WTC11 (cell line): ENCODE measurements around the gene PRKN. TPM values are rescaled to one million over a fixed set of nuclear protein-coding genes. Genes with fewer than 3 reads are reported as not detected.

Experiments
- ATAC-seq: fragments of 200-7000 bp; cut with Tn5 transposase; 2 replicates; pipeline ENCODE4 v1.10.0; 2021; ENCODE audit warnings: mild to moderate bottlenecking, moderate library complexity
- CTCF ChIA-PET: fragments of 300-600 bp; sonication (Branson Sonifier 250); formaldehyde crosslinking; loops from one replicate; lab custom pipeline; 2021; ENCODE audit warnings: antibody characterized with exemption; lab: Charles Lee
- POLR2A ChIA-PET: fragments of 350-600 bp; sonication (Branson Sonifier 250); formaldehyde crosslinking; loops from one replicate; lab custom pipeline; 2021; ENCODE audit warnings: antibody characterized with exemption; lab: Charles Lee
- DNase-seq: peaks from one replicate; pipeline ENCODE4 v3.0.0; 2021; ENCODE audit warnings: low spot score
- H3K27ac Mint-ChIP-seq: 2 replicates; pipeline ENCODE4 v1.8.0; 2021; ENCODE audit warnings: mixed read lengths
- H3K27me3 Mint-ChIP-seq: 2 replicates; pipeline ENCODE4 v1.8.0; 2021; ENCODE audit warnings: low read depth, mild to moderate bottlenecking, moderate library complexity, mixed read lengths
- H3K36me3 Mint-ChIP-seq: 2 replicates; pipeline ENCODE4 v1.8.0; 2021; ENCODE audit warnings: mixed read lengths
- H3K4me1 Mint-ChIP-seq: 2 replicates; pipeline ENCODE4 v1.8.0; 2022; ENCODE audit warnings: mixed read lengths
- H3K4me3 Mint-ChIP-seq: 2 replicates; pipeline ENCODE4 v1.8.0; 2021; ENCODE audit warnings: mild to moderate bottlenecking, moderate library complexity, mixed read lengths
- H3K9me3 Mint-ChIP-seq: 2 replicates; pipeline ENCODE4 v1.8.0; 2021; ENCODE audit warnings: mixed read lengths
- ATF6 ChIP-seq: sonication (generic); formaldehyde crosslinking; IDR thresholded peaks from 2 replicates; pipeline ENCODE4 v1.8.1; 2023; ENCODE audit warnings: mild to moderate bottlenecking, missing genetic modification reagents
- GTF2I ChIP-seq: fragments of 250-450 bp; sonication (Bioruptor Pico); conservative IDR thresholded peaks from 2 replicates; pipeline ENCODE4 v1.4.0; 2021; ENCODE audit warnings: mild to moderate bottlenecking
- IRF2 ChIP-seq: sonication (generic); formaldehyde crosslinking; IDR thresholded peaks from 2 replicates; pipeline ENCODE4 v1.8.0; 2022; ENCODE audit warnings: low read depth, missing genetic modification reagents, borderline replicate concordance
- NFYB ChIP-seq: sonication (generic); formaldehyde crosslinking; conservative IDR thresholded peaks from 2 replicates; pipeline ENCODE4 v1.8.0; 2022; ENCODE audit warnings: low read depth, missing genetic modification reagents
- NR2C2 ChIP-seq: sonication (generic); formaldehyde crosslinking; IDR thresholded peaks from 2 replicates; pipeline ENCODE4 v1.8.0; 2022; ENCODE audit warnings: mild to moderate bottlenecking, missing genetic modification reagents
- OVOL2 ChIP-seq: fragments of 250-450 bp; sonication (Bioruptor Pico); IDR thresholded peaks from 2 replicates; pipeline ENCODE4 v1.9.0; 2021; ENCODE audit warnings: mild to moderate bottlenecking, borderline replicate concordance
- PRDM15 ChIP-seq: sonication (generic); formaldehyde crosslinking; IDR thresholded peaks from 2 replicates; pipeline ENCODE4 v1.8.0; 2022; ENCODE audit warnings: missing genetic modification reagents
- PRRX2 ChIP-seq: fragments of 250-450 bp; sonication (Bioruptor Pico); IDR thresholded peaks from 2 replicates; pipeline ENCODE4 v1.8.0; 2021; ENCODE audit warnings: mild to moderate bottlenecking
- STAT6 ChIP-seq: sonication (generic); formaldehyde crosslinking; conservative IDR thresholded peaks from 2 replicates; pipeline ENCODE4 v1.8.1; 2023; ENCODE audit warnings: mild to moderate bottlenecking, low read depth, missing genetic modification reagents, moderate library complexity
- TCF7 ChIP-seq: sonication (generic); formaldehyde crosslinking; IDR thresholded peaks from 2 replicates; pipeline ENCODE4 v1.8.0; 2022; ENCODE audit warnings: mild to moderate bottlenecking, low read depth, missing genetic modification reagents, moderate library complexity
- USF2 ChIP-seq: sonication (generic); formaldehyde crosslinking; IDR thresholded peaks from 2 replicates; pipeline ENCODE4 v1.8.1; 2023; ENCODE audit warnings: mild to moderate bottlenecking, missing genetic modification reagents, moderate library complexity
- ZNF121 ChIP-seq: sonication (generic); formaldehyde crosslinking; IDR thresholded peaks from 2 replicates; pipeline ENCODE4 v1.8.0; 2023; ENCODE audit warnings: missing genetic modification reagents
- ZNF423 ChIP-seq: fragments of 250-450 bp; sonication (Bioruptor Pico); IDR thresholded peaks from 2 replicates; pipeline ENCODE4 v2.1.2; 2022; ENCODE audit warnings: mild to moderate bottlenecking, moderate library complexity
- ZNF425 ChIP-seq: fragments of 250-450 bp; sonication (Bioruptor Pico); conservative IDR thresholded peaks from 2 replicates; pipeline ENCODE4 v1.9.0; 2021; ENCODE audit warnings: mild to moderate bottlenecking
- total RNA-seq: library from RNA; stranded (reverse); gene quantifications from 3 replicates; pipeline ENCODE4 v1.2.3, GENCODE V29; 2021
- TF ChIP-seq, protein P1 (sequence below): sonication (generic); formaldehyde crosslinking; IDR thresholded peaks from 2 replicates; pipeline ENCODE4 v1.8.0; 2022; ENCODE audit warnings: mild to moderate bottlenecking, missing genetic modification reagents
- TF ChIP-seq, protein P2 (sequence below): fragments of 250-450 bp; sonication (Bioruptor Pico); IDR thresholded peaks from 2 replicates; pipeline ENCODE4 v1.9.0; 2021; ENCODE audit warnings: mild to moderate bottlenecking

PRKN gene
- total RNA-seq, 1 experiment from 2014 or later, result 0.59 TPM

- TF ChIP-seq NFYB (CRISPR knock-in tag), result no peak
- TF ChIP-seq USF2 (CRISPR knock-in tag), result no peak
- no peak for TF ChIP-seq NR2C2
- TF ChIP-seq, protein P1, sequence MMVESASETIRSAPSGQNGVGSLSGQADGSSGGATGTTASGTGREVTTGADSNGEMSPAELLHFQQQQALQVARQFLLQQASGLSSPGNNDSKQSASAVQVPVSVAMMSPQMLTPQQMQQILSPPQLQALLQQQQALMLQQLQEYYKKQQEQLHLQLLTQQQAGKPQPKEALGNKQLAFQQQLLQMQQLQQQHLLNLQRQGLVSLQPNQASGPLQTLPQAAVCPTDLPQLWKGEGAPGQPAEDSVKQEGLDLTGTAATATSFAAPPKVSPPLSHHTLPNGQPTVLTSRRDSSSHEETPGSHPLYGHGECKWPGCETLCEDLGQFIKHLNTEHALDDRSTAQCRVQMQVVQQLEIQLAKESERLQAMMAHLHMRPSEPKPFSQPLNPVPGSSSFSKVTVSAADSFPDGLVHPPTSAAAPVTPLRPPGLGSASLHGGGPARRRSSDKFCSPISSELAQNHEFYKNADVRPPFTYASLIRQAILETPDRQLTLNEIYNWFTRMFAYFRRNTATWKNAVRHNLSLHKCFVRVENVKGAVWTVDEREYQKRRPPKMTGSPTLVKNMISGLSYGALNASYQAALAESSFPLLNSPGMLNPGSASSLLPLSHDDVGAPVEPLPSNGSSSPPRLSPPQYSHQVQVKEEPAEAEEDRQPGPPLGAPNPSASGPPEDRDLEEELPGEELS (CRISPR knock-in tag), result no peak
- TF ChIP-seq, protein P2, sequence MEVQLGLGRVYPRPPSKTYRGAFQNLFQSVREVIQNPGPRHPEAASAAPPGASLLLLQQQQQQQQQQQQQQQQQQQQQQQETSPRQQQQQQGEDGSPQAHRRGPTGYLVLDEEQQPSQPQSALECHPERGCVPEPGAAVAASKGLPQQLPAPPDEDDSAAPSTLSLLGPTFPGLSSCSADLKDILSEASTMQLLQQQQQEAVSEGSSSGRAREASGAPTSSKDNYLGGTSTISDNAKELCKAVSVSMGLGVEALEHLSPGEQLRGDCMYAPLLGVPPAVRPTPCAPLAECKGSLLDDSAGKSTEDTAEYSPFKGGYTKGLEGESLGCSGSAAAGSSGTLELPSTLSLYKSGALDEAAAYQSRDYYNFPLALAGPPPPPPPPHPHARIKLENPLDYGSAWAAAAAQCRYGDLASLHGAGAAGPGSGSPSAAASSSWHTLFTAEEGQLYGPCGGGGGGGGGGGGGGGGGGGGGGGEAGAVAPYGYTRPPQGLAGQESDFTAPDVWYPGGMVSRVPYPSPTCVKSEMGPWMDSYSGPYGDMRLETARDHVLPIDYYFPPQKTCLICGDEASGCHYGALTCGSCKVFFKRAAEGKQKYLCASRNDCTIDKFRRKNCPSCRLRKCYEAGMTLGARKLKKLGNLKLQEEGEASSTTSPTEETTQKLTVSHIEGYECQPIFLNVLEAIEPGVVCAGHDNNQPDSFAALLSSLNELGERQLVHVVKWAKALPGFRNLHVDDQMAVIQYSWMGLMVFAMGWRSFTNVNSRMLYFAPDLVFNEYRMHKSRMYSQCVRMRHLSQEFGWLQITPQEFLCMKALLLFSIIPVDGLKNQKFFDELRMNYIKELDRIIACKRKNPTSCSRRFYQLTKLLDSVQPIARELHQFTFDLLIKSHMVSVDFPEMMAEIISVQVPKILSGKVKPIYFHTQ (CRISPR knock-in tag), result no peak
- no peak for TF ChIP-seq PRRX2 (CRISPR knock-in tag)
- TF ChIP-seq OVOL2 (CRISPR knock-in tag), result no peak
- no peak for TF ChIP-seq PRDM15 (CRISPR knock-in tag)
- no peak for TF ChIP-seq ATF6 (CRISPR knock-in tag)
- TF ChIP-seq IRF2, result no peak
- TF ChIP-seq STAT6 (CRISPR knock-in tag), result no peak
- no peak for TF ChIP-seq ZNF423 (CRISPR knock-in tag)
- no peak for TF ChIP-seq ZNF121 (CRISPR knock-in tag)
- no peak for TF ChIP-seq ZNF425 (CRISPR knock-in tag)
- TF ChIP-seq TCF7, result no peak
- TF ChIP-seq GTF2I, result no peak
- Mint-ChIP-seq H3K27ac (no peak overlapping the region), H3K4me3 (no peak overlapping the region), H3K27me3 (no peaks in the 10 kb centered on the region), H3K36me3 (no peaks in the 10 kb centered on the region), H3K9me3 (no peaks in the 10 kb centered on the region), H3K4me1 (peaks cover 3% of the 10 kb centered on the region)
- ChIA-PET POLR2A (no interaction called here), CTCF (no interaction called here)
- no peak for DNase-seq
- no peak for ATAC-seq
Observed at GRCh38 chr6:161804838-161805237, 922.7 kb downstream of the PRKN start.
